WTC11 (cell line): Measurements from ENCODE around the gene ST8SIA4. TPM values are rescaled to one million over a fixed set of nuclear protein-coding genes. Genes with fewer than 3 reads are reported as not detected.

Experiments
- ATAC-seq: fragments of 200-7000 bp; cut with Tn5 transposase; 2 replicates; pipeline ENCODE4 v1.10.0; 2021; ENCODE audit warnings: mild to moderate bottlenecking, moderate library complexity
- CTCF ChIA-PET: fragments of 300-600 bp; sonication (Branson Sonifier 250); formaldehyde crosslinking; loops from one replicate; lab custom pipeline; 2021; ENCODE audit warnings: antibody characterized with exemption; lab: Charles Lee
- POLR2A ChIA-PET: fragments of 350-600 bp; sonication (Branson Sonifier 250); formaldehyde crosslinking; loops from one replicate; lab custom pipeline; 2021; ENCODE audit warnings: antibody characterized with exemption; lab: Charles Lee
- DNase-seq: peaks from one replicate; pipeline ENCODE4 v3.0.0; 2021; ENCODE audit warnings: low spot score
- H3K27ac Mint-ChIP-seq: 2 replicates; pipeline ENCODE4 v1.8.0; 2021; ENCODE audit warnings: mixed read lengths
- H3K27me3 Mint-ChIP-seq: 2 replicates; pipeline ENCODE4 v1.8.0; 2021; ENCODE audit warnings: low read depth, mild to moderate bottlenecking, moderate library complexity, mixed read lengths
- H3K36me3 Mint-ChIP-seq: 2 replicates; pipeline ENCODE4 v1.8.0; 2021; ENCODE audit warnings: mixed read lengths
- H3K4me1 Mint-ChIP-seq: 2 replicates; pipeline ENCODE4 v1.8.0; 2022; ENCODE audit warnings: mixed read lengths
- H3K4me3 Mint-ChIP-seq: 2 replicates; pipeline ENCODE4 v1.8.0; 2021; ENCODE audit warnings: mild to moderate bottlenecking, moderate library complexity, mixed read lengths
- H3K9me3 Mint-ChIP-seq: 2 replicates; pipeline ENCODE4 v1.8.0; 2021; ENCODE audit warnings: mixed read lengths
- CREB1 ChIP-seq: sonication (generic); formaldehyde crosslinking; IDR thresholded peaks from 2 replicates; pipeline ENCODE4 v1.8.0; 2023; ENCODE audit warnings: mild to moderate bottlenecking, missing genetic modification reagents
- ELF4 ChIP-seq: sonication (generic); formaldehyde crosslinking; IDR thresholded peaks from 2 replicates; pipeline ENCODE4 v1.8.1; 2022; ENCODE audit warnings: low read depth, mild to moderate bottlenecking, moderate library complexity, missing genetic modification reagents
- EMX1 ChIP-seq: fragments of 250-450 bp; sonication (Bioruptor Pico); IDR thresholded peaks from 2 replicates; pipeline ENCODE4 v1.8.0; 2021; ENCODE audit warnings: mild to moderate bottlenecking
- ETV6 ChIP-seq: sonication (generic); formaldehyde crosslinking; IDR thresholded peaks from 2 replicates; pipeline ENCODE4 v1.8.1; 2022; ENCODE audit warnings: mild to moderate bottlenecking, missing genetic modification reagents
- GRHL2 ChIP-seq: fragments of 250-450 bp; sonication (Bioruptor Pico); IDR thresholded peaks from 2 replicates; pipeline ENCODE4 v1.8.0; 2022; ENCODE audit warnings: mild to moderate bottlenecking, moderate library complexity; ENCODE audit not compliant: insufficient replicate concordance, severe bottlenecking
- RELA ChIP-seq: sonication (generic); formaldehyde crosslinking; IDR thresholded peaks from 2 replicates; pipeline ENCODE4 v1.8.1; 2022; ENCODE audit warnings: missing genetic modification reagents, mild to moderate bottlenecking, borderline replicate concordance
- TEAD1 ChIP-seq: sonication (generic); formaldehyde crosslinking; IDR thresholded peaks from 2 replicates; pipeline ENCODE4 v1.8.0; 2022; ENCODE audit warnings: mild to moderate bottlenecking, missing genetic modification reagents
- total RNA-seq: library from RNA; stranded (reverse); gene quantifications from 3 replicates; pipeline ENCODE4 v1.2.3, GENCODE V29; 2021
- TF ChIP-seq, protein P1 (sequence below): fragments of 250-450 bp; sonication (Bioruptor Pico); conservative IDR thresholded peaks from 2 replicates; pipeline ENCODE4 v1.9.0; 2021; ENCODE audit warnings: mild to moderate bottlenecking
- TF ChIP-seq, protein P2 (sequence below): fragments of 200-600 bp; IDR thresholded peaks from 2 replicates; pipeline ENCODE4 v1.8.0; 2022; ENCODE audit warnings: antibody characterized with exemption
- TF ChIP-seq, protein P3 (sequence below): fragments of 250-450 bp; sonication (Bioruptor Pico); IDR thresholded peaks from 2 replicates; pipeline ENCODE4 v1.9.0; 2021; ENCODE audit warnings: mild to moderate bottlenecking
- TF ChIP-seq, protein P4 (sequence below): sonication (generic); formaldehyde crosslinking; IDR thresholded peaks from 2 replicates; pipeline ENCODE4 v1.8.1; 2023; ENCODE audit warnings: mild to moderate bottlenecking, missing genetic modification reagents
- TF ChIP-seq, protein P5 (sequence below): sonication (generic); formaldehyde crosslinking; IDR thresholded peaks from 2 replicates; pipeline ENCODE4 v1.8.1; 2022; ENCODE audit warnings: low read depth, mild to moderate bottlenecking, moderate library complexity, missing genetic modification reagents, borderline replicate concordance
- TF ChIP-seq, protein P6 (sequence below): sonication (generic); formaldehyde crosslinking; IDR thresholded peaks from 2 replicates; pipeline ENCODE4 v1.8.0; 2022; ENCODE audit warnings: mild to moderate bottlenecking, missing genetic modification reagents
- TF ChIP-seq, protein P7 (sequence below): fragments of 250-450 bp; sonication (Bioruptor Pico); IDR thresholded peaks from 2 replicates; pipeline ENCODE4 v2.1.2; 2022; ENCODE audit warnings: mild to moderate bottlenecking, moderate library complexity
- TF ChIP-seq, protein P8 (sequence below): sonication (generic); formaldehyde crosslinking; IDR thresholded peaks from 2 replicates; pipeline ENCODE4 v1.8.1; 2023; ENCODE audit warnings: mild to moderate bottlenecking, missing genetic modification reagents, borderline replicate concordance
- TF ChIP-seq, protein P9 (sequence below): sonication (generic); formaldehyde crosslinking; IDR thresholded peaks from 2 replicates; pipeline ENCODE4 v1.8.0; 2023; ENCODE audit warnings: mild to moderate bottlenecking, missing genetic modification reagents

ST8SIA4 gene
- total RNA-seq, 1 experiment from 2014 or later = 1.3 TPM

DNA sequence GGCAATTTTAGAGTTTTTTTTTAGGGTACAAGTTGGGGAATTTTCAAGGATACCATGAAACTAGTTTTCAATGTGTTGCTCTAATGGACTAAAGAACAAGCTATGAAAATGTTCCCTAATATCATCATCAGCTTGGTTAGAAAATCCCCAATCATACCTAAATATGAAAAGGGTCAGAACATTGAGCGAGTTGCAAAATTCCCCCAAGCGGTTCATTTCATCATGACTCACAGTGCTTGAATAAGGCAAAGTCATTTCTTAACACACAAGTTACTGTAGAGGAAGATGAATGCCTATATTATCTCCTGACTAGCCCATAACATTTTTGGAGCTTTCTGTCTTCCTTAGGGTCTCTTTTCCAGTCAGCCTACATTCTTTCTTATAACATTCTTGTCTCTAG, 62.7 kb downstream of the ST8SIA4 start (continued):
- TF ChIP-seq, protein P1, sequence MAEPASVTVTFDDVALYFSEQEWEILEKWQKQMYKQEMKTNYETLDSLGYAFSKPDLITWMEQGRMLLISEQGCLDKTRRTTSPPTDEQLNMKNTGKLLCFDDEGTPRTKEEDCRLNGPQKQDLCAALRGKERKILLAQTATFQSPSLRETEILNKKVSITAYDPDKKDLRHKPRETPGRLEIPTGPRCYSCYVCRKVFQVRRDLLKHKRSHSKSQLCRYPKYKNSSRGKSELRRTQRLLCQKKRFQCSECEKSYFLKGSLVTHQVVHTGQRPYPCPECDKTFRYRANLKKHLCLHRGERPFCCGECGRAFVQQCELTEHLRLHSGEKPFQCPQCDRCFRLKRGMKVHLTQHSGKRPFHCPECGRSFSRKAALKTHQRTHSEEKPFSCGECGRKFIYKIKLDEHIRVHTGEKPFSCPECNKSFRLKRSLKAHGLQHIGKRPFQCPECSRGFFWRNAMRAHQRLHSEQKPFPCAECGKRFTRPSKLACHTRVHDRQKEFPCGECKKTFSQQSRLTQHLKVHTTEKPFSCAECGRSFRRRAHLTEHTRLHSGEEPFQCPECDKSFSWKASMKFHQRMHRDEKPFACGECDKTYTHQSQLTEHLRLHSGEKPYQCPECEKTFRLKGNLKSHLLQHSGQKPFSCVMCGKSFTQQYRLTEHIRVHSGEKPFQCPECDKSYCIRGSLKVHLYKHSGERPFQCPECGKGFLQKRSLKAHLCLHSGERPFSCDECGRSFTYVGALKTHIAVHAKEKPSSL (CRISPR knock-in tag) = no peak
- TF ChIP-seq, protein P2, sequence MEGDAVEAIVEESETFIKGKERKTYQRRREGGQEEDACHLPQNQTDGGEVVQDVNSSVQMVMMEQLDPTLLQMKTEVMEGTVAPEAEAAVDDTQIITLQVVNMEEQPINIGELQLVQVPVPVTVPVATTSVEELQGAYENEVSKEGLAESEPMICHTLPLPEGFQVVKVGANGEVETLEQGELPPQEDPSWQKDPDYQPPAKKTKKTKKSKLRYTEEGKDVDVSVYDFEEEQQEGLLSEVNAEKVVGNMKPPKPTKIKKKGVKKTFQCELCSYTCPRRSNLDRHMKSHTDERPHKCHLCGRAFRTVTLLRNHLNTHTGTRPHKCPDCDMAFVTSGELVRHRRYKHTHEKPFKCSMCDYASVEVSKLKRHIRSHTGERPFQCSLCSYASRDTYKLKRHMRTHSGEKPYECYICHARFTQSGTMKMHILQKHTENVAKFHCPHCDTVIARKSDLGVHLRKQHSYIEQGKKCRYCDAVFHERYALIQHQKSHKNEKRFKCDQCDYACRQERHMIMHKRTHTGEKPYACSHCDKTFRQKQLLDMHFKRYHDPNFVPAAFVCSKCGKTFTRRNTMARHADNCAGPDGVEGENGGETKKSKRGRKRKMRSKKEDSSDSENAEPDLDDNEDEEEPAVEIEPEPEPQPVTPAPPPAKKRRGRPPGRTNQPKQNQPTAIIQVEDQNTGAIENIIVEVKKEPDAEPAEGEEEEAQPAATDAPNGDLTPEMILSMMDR = no peak
- TF ChIP-seq, all 79 proteins: peak for 0

DNA sequence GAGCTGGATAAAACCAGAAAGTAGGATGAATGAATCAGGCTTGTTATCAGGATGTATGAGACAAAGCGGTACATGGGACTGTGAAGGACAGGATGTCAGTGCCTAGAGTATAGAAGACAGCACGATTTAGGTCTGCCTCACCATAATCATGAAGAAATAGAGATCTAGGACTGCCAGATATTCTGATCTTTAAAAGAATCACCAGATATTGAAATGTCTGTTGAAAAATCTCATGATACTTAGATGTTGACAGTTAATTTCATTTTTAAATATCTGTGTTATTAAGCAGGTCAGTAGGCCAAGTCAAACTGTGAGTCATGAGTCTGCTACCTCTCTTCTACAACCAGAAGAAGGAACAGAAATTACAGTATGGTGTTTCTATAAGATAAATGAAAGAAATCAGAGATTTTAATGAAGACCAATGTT, 65.0 kb downstream of the ST8SIA4 start:
- DNase-seq (no peak), ATAC-seq (no peak)
- POLR2A ChIA-PET = no interaction called here
- no peaks in the 10 kb centered on the region for H3K9me3 Mint-ChIP-seq
- no peaks in the 10 kb centered on the region for H3K36me3 Mint-ChIP-seq
- H3K4me1 Mint-ChIP-seq = peaks cover 36% of the 10 kb centered on the region
- H3K27ac Mint-ChIP-seq = no peak overlapping the region
- no peaks in the 10 kb centered on the region for H3K27me3 Mint-ChIP-seq
- TF ChIP-seq ETV6 (no peak), TEAD1 (no peak)
- TF ChIP-seq, protein P3, sequence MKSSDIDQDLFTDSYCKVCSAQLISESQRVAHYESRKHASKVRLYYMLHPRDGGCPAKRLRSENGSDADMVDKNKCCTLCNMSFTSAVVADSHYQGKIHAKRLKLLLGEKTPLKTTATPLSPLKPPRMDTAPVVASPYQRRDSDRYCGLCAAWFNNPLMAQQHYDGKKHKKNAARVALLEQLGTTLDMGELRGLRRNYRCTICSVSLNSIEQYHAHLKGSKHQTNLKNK = no peak
- TF ChIP-seq, protein P4, sequence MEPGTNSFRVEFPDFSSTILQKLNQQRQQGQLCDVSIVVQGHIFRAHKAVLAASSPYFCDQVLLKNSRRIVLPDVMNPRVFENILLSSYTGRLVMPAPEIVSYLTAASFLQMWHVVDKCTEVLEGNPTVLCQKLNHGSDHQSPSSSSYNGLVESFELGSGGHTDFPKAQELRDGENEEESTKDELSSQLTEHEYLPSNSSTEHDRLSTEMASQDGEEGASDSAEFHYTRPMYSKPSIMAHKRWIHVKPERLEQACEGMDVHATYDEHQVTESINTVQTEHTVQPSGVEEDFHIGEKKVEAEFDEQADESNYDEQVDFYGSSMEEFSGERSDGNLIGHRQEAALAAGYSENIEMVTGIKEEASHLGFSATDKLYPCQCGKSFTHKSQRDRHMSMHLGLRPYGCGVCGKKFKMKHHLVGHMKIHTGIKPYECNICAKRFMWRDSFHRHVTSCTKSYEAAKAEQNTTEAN (CRISPR knock-in tag) = no peak
- TF ChIP-seq, protein P5, sequence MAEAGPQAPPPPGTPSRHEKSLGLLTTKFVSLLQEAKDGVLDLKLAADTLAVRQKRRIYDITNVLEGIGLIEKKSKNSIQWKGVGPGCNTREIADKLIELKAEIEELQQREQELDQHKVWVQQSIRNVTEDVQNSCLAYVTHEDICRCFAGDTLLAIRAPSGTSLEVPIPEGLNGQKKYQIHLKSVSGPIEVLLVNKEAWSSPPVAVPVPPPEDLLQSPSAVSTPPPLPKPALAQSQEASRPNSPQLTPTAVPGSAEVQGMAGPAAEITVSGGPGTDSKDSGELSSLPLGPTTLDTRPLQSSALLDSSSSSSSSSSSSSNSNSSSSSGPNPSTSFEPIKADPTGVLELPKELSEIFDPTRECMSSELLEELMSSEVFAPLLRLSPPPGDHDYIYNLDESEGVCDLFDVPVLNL = no peak
- CTCF ChIA-PET = no interaction called here
- no peak overlapping the region for H3K4me3 Mint-ChIP-seq

DNA sequence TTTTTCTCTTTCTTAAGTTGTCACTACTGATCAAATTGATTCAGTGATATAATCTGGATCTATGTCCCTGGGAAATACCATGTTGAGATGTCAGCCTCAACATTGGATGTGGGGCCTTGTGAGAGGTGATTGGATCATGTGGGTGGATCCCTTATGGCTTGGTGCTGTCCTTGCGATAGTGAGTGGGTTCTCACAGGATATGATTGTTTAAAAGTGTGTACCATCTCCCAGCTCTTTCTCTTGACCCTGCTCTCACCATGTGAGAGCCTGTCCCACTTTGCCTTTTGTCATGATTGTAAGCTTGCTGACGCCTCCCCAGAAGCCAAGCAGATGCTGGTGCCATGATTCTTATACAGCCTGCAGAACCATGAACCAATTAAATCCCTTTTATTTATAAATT, 68.6 kb downstream of the ST8SIA4 start:
- Mint-ChIP-seq H3K9me3 (no peaks in the 10 kb centered on the region), H3K27me3 (no peaks in the 10 kb centered on the region), H3K4me1 (peaks cover 13% of the 10 kb centered on the region), H3K36me3 (no peaks in the 10 kb centered on the region), H3K27ac (no peak overlapping the region), H3K4me3 (no peak overlapping the region)
- POLR2A ChIA-PET = no interaction called here
- CTCF ChIA-PET = no interaction called here
- ATAC-seq (no peak), DNase-seq (no peak)
- TF ChIP-seq, protein P6, sequence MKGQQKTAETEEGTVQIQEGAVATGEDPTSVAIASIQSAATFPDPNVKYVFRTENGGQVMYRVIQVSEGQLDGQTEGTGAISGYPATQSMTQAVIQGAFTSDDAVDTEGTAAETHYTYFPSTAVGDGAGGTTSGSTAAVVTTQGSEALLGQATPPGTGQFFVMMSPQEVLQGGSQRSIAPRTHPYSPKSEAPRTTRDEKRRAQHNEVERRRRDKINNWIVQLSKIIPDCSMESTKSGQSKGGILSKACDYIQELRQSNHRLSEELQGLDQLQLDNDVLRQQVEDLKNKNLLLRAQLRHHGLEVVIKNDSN (CRISPR knock-in tag) = no peak
- no peak for TF ChIP-seq GRHL2 (CRISPR knock-in tag)
- TF ChIP-seq, protein P7, sequence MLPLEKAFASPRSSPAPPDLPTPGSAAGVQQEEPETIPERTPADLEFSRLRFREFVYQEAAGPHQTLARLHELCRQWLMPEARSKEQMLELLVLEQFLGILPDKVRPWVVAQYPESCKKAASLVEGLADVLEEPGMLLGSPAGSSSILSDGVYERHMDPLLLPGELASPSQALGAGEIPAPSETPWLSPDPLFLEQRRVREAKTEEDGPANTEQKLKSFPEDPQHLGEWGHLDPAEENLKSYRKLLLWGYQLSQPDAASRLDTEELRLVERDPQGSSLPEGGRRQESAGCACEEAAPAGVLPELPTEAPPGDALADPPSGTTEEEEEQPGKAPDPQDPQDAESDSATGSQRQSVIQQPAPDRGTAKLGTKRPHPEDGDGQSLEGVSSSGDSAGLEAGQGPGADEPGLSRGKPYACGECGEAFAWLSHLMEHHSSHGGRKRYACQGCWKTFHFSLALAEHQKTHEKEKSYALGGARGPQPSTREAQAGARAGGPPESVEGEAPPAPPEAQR (CRISPR knock-in tag) = no peak
- TF ChIP-seq CREB1 = no peak
- TF ChIP-seq ELF4 (CRISPR knock-in tag) = no peak
- TF ChIP-seq EMX1 (CRISPR knock-in tag) = no peak
- TF ChIP-seq, protein P8, sequence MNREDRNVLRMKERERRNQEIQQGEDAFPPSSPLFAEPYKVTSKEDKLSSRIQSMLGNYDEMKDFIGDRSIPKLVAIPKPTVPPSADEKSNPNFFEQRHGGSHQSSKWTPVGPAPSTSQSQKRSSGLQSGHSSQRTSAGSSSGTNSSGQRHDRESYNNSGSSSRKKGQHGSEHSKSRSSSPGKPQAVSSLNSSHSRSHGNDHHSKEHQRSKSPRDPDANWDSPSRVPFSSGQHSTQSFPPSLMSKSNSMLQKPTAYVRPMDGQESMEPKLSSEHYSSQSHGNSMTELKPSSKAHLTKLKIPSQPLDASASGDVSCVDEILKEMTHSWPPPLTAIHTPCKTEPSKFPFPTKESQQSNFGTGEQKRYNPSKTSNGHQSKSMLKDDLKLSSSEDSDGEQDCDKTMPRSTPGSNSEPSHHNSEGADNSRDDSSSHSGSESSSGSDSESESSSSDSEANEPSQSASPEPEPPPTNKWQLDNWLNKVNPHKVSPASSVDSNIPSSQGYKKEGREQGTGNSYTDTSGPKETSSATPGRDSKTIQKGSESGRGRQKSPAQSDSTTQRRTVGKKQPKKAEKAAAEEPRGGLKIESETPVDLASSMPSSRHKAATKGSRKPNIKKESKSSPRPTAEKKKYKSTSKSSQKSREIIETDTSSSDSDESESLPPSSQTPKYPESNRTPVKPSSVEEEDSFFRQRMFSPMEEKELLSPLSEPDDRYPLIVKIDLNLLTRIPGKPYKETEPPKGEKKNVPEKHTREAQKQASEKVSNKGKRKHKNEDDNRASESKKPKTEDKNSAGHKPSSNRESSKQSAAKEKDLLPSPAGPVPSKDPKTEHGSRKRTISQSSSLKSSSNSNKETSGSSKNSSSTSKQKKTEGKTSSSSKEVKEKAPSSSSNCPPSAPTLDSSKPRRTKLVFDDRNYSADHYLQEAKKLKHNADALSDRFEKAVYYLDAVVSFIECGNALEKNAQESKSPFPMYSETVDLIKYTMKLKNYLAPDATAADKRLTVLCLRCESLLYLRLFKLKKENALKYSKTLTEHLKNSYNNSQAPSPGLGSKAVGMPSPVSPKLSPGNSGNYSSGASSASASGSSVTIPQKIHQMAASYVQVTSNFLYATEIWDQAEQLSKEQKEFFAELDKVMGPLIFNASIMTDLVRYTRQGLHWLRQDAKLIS = no peak
- no peak for TF ChIP-seq RELA (CRISPR knock-in tag)
- TF ChIP-seq, protein P9, sequence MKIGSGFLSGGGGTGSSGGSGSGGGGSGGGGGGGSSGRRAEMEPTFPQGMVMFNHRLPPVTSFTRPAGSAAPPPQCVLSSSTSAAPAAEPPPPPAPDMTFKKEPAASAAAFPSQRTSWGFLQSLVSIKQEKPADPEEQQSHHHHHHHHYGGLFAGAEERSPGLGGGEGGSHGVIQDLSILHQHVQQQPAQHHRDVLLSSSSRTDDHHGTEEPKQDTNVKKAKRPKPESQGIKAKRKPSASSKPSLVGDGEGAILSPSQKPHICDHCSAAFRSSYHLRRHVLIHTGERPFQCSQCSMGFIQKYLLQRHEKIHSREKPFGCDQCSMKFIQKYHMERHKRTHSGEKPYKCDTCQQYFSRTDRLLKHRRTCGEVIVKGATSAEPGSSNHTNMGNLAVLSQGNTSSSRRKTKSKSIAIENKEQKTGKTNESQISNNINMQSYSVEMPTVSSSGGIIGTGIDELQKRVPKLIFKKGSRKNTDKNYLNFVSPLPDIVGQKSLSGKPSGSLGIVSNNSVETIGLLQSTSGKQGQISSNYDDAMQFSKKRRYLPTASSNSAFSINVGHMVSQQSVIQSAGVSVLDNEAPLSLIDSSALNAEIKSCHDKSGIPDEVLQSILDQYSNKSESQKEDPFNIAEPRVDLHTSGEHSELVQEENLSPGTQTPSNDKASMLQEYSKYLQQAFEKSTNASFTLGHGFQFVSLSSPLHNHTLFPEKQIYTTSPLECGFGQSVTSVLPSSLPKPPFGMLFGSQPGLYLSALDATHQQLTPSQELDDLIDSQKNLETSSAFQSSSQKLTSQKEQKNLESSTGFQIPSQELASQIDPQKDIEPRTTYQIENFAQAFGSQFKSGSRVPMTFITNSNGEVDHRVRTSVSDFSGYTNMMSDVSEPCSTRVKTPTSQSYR = no peak
